ENCODE results near the gene PHACTR3. TPM values are rescaled to one million over a fixed set of nuclear protein-coding genes. Genes with fewer than 3 reads are reported as not detected.

Gene PHACTR3
- polyA plus RNA-seq, 1 experiment = not detected

GRCh38 chr20:59668926-59669850 lies 64.8 kb downstream of the PHACTR3 start:
- Histone ChIP-seq H3K27ac (ENCODE audit: low read depth, low read length) (no peak overlapping the region), H3K27me3 (ENCODE audit: control insufficient read depth, insufficient read depth, low read length) (no peaks in the 10 kb centered on the region), H3K9me3 (ENCODE audit: control insufficient read depth, insufficient read depth, low read length) (peaks cover 30% of the 10 kb centered on the region), H3K4me3 (ENCODE audit: low read depth, low read length) (no peak overlapping the region)
- no peak for DNase-seq (ENCODE audit: low read depth, low spot score)
- ChIA-PET CTCF (no interaction called here), POLR2A (no interaction called here)
- TF ChIP-seq, protein P1, sequence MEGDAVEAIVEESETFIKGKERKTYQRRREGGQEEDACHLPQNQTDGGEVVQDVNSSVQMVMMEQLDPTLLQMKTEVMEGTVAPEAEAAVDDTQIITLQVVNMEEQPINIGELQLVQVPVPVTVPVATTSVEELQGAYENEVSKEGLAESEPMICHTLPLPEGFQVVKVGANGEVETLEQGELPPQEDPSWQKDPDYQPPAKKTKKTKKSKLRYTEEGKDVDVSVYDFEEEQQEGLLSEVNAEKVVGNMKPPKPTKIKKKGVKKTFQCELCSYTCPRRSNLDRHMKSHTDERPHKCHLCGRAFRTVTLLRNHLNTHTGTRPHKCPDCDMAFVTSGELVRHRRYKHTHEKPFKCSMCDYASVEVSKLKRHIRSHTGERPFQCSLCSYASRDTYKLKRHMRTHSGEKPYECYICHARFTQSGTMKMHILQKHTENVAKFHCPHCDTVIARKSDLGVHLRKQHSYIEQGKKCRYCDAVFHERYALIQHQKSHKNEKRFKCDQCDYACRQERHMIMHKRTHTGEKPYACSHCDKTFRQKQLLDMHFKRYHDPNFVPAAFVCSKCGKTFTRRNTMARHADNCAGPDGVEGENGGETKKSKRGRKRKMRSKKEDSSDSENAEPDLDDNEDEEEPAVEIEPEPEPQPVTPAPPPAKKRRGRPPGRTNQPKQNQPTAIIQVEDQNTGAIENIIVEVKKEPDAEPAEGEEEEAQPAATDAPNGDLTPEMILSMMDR (IDR thresholded peaks at IDR 0.05; ENCODE audit: low read depth, low read length) = no peak

DNA sequence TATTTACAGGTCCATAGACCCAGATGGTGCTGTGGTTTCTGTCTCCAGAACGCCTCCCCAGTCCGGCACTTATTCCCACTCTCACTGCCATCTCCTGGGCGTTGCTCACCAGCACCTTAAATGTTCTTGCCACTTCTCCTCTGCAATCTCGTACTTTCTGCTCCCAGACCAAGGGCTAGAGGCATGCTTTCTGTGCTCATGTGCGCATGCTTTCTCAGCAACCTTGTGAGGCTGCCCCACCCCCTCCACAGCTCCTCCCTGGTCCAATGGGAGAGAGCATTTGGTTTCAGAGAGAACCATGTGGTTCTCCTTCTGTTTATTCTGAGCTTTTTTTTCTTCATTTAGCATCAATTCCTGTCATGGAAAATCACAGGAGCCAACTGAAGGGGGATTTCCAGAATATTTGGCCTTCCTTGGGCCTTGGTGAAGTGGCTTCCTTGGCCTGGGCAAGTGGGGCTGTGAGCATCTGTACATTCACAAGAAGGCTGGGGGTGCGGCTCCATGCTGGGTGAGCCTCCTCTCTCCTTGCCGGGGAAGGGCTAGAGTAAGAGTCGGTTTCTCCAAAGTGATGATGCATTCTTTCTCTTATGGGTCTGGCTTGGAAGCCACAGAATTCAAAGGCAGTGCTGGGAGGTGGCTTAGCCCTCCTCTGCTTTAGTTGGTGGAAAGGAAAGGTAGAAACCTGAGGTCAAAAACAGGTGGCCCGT lies 66.6 kb downstream of the PHACTR3 start:
- ChIA-PET CTCF (no interaction called here), POLR2A (no interaction called here)
- Histone ChIP-seq H3K9me3 (ENCODE audit: control insufficient read depth, insufficient read depth, low read length) (peaks cover 33% of the 10 kb centered on the region), H3K4me3 (ENCODE audit: low read depth, low read length) (no peak overlapping the region), H3K27me3 (ENCODE audit: control insufficient read depth, insufficient read depth, low read length) (no peaks in the 10 kb centered on the region), H3K27ac (ENCODE audit: low read depth, low read length) (no peak overlapping the region)
- no peak for DNase-seq (ENCODE audit: low read depth, low spot score)
- TF ChIP-seq, protein P1 (IDR thresholded peaks at IDR 0.05; ENCODE audit: low read depth, low read length) = no peak

- ChIA-PET CTCF (no interaction called here), POLR2A (no interaction called here)
- H3K9me3 ChIP-seq (ENCODE audit: control insufficient read depth, insufficient read depth, low read length) = peaks cover 41% of the 10 kb centered on the region
- H3K4me3 ChIP-seq (ENCODE audit: low read depth, low read length) = no peak overlapping the region
- no peak overlapping the region for H3K27ac ChIP-seq (ENCODE audit: low read depth, low read length)
- TF ChIP-seq, protein P1 (IDR thresholded peaks at IDR 0.05; ENCODE audit: low read depth, low read length) = no peak
- DNase-seq (ENCODE audit: low read depth, low spot score) = no peak
- H3K27me3 ChIP-seq (ENCODE audit: control insufficient read depth, insufficient read depth, low read length) = no peaks in the 10 kb centered on the region
These were observed 67.5 kb downstream of the PHACTR3 start for GRCh38 chr20:59671661-59672471.

- CTCF ChIA-PET = no interaction called here
- peaks cover 41% of the 10 kb centered on the region for H3K9me3 ChIP-seq (ENCODE audit: control insufficient read depth, insufficient read depth, low read length)
- no peak overlapping the region for H3K4me3 ChIP-seq (ENCODE audit: low read depth, low read length)
- H3K27ac ChIP-seq (ENCODE audit: low read depth, low read length) = no peak overlapping the region
- no peak for DNase-seq (ENCODE audit: low read depth, low spot score)
- no peaks in the 10 kb centered on the region for H3K27me3 ChIP-seq (ENCODE audit: control insufficient read depth, insufficient read depth, low read length)
- TF ChIP-seq, protein P1 (IDR thresholded peaks at IDR 0.05; ENCODE audit: low read depth, low read length) = no peak
- POLR2A ChIA-PET = no interaction called here
These were observed 68.2 kb downstream of the PHACTR3 start for GRCh38 chr20:59672576-59672975.

All from AG04450 (cell line).